ENCODE results near the gene OR6J1.
"Not testable (repeated sequence)": the region's sequence is repeated elsewhere in the genome, so short reads cannot be mapped to it uniquely, and the experiment has no call there.

Gene OR6J1

GRCh38 chr14:22601456-22601855 lies 42.7 kb downstream of the OR6J1 start:
- no peak for DNase-seq

- no peak for DNase-seq
These were observed 44.1 kb downstream of the OR6J1 start for GRCh38 chr14:22600027-22600426.

DNA sequence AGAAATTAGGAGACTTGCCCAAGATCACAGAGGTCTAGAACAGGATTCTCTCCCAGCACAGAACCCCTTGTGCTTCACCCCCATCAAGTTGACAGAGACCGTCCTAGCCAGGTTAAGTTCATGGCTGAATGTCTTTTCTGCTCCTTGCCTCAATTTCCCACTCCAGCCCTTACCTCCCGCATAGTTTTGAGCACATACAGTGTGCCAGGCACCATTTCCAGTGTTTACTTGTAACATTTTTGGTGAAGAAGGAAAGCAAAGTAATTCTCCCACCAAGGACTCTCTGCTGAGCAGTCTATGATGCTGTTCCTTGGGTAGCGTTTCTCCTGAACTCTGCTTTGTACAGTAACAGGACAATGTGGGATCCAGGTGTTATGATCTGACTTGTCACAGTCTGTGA lies 44.8 kb downstream of the OR6J1 start:
- DNase-seq = no peak

- DNase-seq = no peak
These were observed 45.3 kb downstream of the OR6J1 start for GRCh38 chr14:22598896-22599244.

- peak; percentile 53 for DNase-seq
These were observed 45.9 kb downstream of the OR6J1 start, which contains the start of gene ABHD4 for GRCh38 chr14:22598099-22598895. TSS of gene ABHD4 (plus strand) at chr14:22598300. CDS start at chr14:22598307, 7 bp downstream.

GRCh38 chr14:22597771-22598098 lies 46.4 kb downstream of the OR6J1 start:
- DNase-seq = no peak

DNA sequence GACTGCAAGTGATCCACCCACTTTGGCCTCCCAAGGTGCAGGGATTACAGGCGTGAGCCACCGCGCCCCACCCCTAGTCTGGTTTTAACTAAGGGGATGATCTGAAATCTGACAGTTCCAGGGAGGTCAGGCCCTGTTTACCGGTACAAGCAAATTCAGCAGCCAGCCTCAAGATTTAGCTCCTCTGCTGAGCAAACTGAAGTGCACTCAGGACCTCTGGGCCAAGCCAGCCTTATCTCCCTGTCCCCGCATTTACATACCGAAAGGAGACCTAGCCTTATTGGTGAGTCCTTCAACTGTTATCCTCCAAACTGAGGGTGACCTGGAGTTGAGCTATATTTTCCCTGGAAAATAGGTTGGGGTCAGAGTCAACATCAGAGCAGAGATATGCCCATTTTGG lies 46.9 kb downstream of the OR6J1 start:
- DNase-seq = no peak

DNA sequence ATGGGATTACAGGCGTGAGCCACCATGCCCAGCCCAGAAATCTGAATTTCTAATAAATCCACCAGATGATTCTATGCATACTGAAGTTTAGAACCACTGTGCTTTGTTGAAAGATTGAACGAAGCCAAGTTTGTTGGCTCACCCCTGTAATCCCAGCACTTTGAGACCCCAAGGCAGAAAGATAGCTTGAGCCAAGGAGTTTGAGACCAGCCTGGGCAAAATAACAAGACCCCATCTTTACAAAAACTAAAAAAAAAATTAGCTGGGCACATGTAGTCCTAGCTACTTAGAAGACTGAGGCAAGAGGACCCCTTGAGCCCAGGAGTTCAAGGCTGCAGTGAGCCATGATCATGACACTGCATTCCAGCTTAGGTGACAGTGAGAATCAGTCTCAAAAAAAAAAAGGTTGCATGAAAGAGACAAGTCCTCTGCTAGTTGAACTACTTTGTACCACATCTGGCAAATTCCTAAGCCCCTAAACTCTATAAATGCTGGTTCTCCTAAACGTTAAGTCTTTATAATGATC lies 47.7 kb downstream of the OR6J1 start:
- no peak for DNase-seq

- no peak for DNase-seq
These were observed 49.9 kb downstream of the OR6J1 start for GRCh38 chr14:22594156-22594716.

- DNase-seq = no peak
These were observed 50.6 kb downstream of the OR6J1 start for GRCh38 chr14:22593601-22594000.

- DNase-seq = no peak
These were observed 51.0 kb downstream of the OR6J1 start for GRCh38 chr14:22593189-22593588.

- DNase-seq = peak; percentile 99
These were observed 54.9 kb downstream of the OR6J1 start, which contains the start of gene DAD1 for GRCh38 chr14:22589096-22589839. TSS of gene DAD1 (minus strand) at chr14:22589224. CDS start at chr14:22589157, 67 bp downstream.

DNA sequence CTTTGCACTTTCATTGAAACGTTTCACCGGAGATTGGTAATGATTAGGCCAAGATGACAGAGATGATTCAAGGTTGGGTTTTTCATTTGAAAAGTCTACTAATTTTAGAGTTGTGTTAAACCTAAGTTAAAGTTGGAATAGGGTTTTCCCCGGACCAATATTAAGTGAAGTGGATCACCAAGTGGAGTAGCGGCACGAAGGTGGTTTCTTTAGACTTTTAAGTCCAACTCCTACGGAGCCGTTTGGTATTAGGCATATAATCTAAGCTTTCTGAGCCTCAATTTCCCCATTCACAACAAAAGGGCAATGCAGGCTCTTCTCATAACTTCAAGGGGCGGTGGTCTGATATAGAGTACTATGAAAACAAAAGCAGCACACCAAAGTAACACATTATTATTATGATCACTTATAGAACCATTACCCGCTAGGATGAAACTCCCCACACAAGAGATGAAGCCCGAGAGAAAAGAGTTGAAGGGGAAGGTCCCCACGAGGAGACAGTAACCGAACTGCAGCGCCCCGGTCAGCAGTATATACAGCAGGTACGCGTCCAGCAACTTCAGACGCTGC lies 55.5 kb downstream of the OR6J1 start:
- DNase-seq = no peak

GRCh38 chr14:22587677-22588422 lies 56.3 kb downstream of the OR6J1 start:
- not testable (repeated sequence) for DNase-seq

DNA sequence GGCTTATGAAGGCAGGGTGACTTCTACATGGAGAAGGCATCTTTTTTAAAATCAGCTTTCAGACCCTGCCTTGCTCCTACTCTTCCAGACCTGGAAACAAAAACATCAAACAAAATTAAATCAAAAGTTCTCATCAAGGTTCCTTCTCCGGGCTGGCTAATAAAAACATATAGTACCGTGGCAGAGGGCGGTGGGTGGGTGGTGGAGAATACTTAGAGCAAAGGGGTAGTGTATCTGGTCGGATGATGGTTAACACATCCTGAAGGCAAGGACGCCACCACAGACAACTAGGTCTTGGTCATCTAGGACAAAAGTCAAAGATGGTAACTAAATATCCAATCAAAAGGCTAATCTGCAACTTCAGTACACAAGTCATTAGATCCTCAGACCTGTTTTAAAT lies 56.9 kb downstream of the OR6J1 start:
- DNase-seq = no peak

DNA sequence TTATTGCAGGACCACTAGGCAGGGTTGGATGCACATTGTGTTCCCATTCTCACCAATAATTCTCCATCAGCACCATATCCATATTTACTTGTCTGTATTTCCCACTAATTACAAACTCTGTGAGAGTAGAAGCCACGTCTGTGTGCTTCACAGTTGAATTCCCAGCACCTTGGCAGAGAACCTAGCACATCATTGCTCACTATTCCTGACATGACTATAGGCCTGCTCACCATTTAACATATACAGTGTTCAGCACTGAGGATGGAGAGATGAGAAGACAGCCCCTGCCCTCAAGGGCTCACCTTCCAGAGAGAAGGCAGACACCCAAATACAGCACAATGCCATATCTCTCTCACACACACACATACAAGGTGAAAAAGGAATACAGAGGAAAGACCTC lies 60.2 kb downstream of the OR6J1 start:
- DNase-seq = no peak
